Keratinocyte (primary cell): ENCODE measurements around the gene MAP3K14. TPM values are rescaled to one million over a fixed set of nuclear protein-coding genes. Genes with fewer than 3 reads are reported as not detected.
A peak's percentile ranks its signal among the peaks of the same experiment; 100 is the strongest.

Experiments used
- DNase-seq: peaks from one replicate; pipeline ENCODE4 v3.0.0-alpha.2; 2011; ENCODE audit warnings: low read depth, missing footprints, low spot score
- FAIRE-seq: peaks from 2 replicates; lab custom pipeline; 2011; peaks lifted over from hg19 to GRCh38; lab: Jason Lieb, UNC
- H2AFZ ChIP-seq: 2 replicates; pipeline ENCODE4 v1.6.0; 2012; ENCODE audit warnings: low read length, control low read depth, inconsistent platforms; ENCODE audit not compliant: control insufficient read depth
- H3K27ac ChIP-seq: 2 replicates; pipeline ENCODE4 v1.5.1; 2011; ENCODE audit warnings: low read length; ENCODE audit not compliant: control insufficient read depth, insufficient read depth
- H3K27me3 ChIP-seq: 3 replicates; pipeline ENCODE4 v1.6.0; 2011; ENCODE audit warnings: low read length; ENCODE audit not compliant: control insufficient read depth, insufficient read depth; ENCODE audit errors: extremely low read depth
- H3K36me3 ChIP-seq, 2 experiments: 2 replicates in 1 of 2; 3 replicates in 1 of 2; pipeline ENCODE4 v1.5.1; 2011; ENCODE audit warnings: low read length in 2 of 2, mild to moderate bottlenecking in 1 of 2; ENCODE audit not compliant: control insufficient read depth in 2 of 2, insufficient read depth in 2 of 2; ENCODE audit errors: extremely low read depth in 1 of 2
- H3K4me1 ChIP-seq: 3 replicates; pipeline ENCODE4 v1.5.1; 2011; ENCODE audit warnings: low read length; ENCODE audit not compliant: control insufficient read depth, insufficient read depth; ENCODE audit errors: extremely low read depth
- H3K4me2 ChIP-seq: 3 replicates; pipeline ENCODE4 v1.6.0; 2011; ENCODE audit warnings: low read depth, low read length; ENCODE audit not compliant: control insufficient read depth, insufficient read depth; ENCODE audit errors: extremely low read depth
- H3K4me3 ChIP-seq, 3 experiments: fragments of 200-600 bp in 1 of 3; sonication (generic) in 1 of 3; 2 replicates in 2 of 3; 3 replicates in 1 of 3; pipeline ENCODE4 v1.5.1; 2011 to 2016; ENCODE audit warnings: low read length in 3 of 3, mild to moderate bottlenecking in 3 of 3, control low read depth in 2 of 3, inconsistent platforms in 1 of 3, low read depth in 1 of 3, mixed read lengths in 1 of 3, mixed run types in 1 of 3, moderate library complexity in 1 of 3; ENCODE audit not compliant: control insufficient read depth in 2 of 3, insufficient read depth in 2 of 3; ENCODE audit errors: extremely low read depth in 1 of 3
- H3K79me2 ChIP-seq: 2 replicates; pipeline ENCODE4 v1.6.0; 2012; ENCODE audit warnings: low read length; ENCODE audit not compliant: control insufficient read depth, insufficient read depth
- H3K9ac ChIP-seq: 3 replicates; pipeline ENCODE4 v1.6.0; 2011; ENCODE audit warnings: low read length; ENCODE audit not compliant: control insufficient read depth, insufficient read depth; ENCODE audit errors: extremely low read depth
- H3K9me1 ChIP-seq: 3 replicates; pipeline ENCODE4 v1.6.0; 2011; ENCODE audit warnings: low read length; ENCODE audit not compliant: control insufficient read depth, insufficient read depth; ENCODE audit errors: extremely low read depth
- H3K9me3 ChIP-seq: 2 replicates; pipeline ENCODE4 v1.5.1; 2012; ENCODE audit warnings: low read depth, low read length; ENCODE audit not compliant: control insufficient read depth
- H4K20me1 ChIP-seq: 3 replicates; pipeline ENCODE4 v1.6.0; 2011; ENCODE audit warnings: low read length; ENCODE audit not compliant: control insufficient read depth, insufficient read depth; ENCODE audit errors: extremely low read depth
- CTCF ChIP-seq, 3 experiments: IDR thresholded peaks in 1 of 3; conservative IDR thresholded peaks in 1 of 3; optimal IDR thresholded peaks in 1 of 3; 2 replicates in 2 of 3; 3 replicates in 1 of 3; pipeline versions ENCODE3 to v1.5.1; 2011; ENCODE audit warnings: low read length in 3 of 3, mild to moderate bottlenecking in 3 of 3, moderate library complexity in 2 of 3, control low read depth in 1 of 3, inconsistent platforms in 1 of 3; ENCODE audit not compliant: insufficient read depth in 2 of 3; ENCODE audit errors: extremely low read depth in 1 of 3
- EZH2 ChIP-seq: IDR thresholded peaks from one replicate; pipeline ENCODE4 v1.6.1; 2012; ENCODE audit warnings: inconsistent platforms, mild to moderate bottlenecking, low read length, moderate library complexity
- dilution Hi-C: fragments of 300-500 bp; cut with MboI; formaldehyde crosslinking; loops from one replicate; pipeline ENCODE4 v1.7.0; 2020; ENCODE audit warnings: low sequenced_read_pairs; ENCODE audit not compliant: extremely low pct_ligation_motif_present
- polyA plus RNA-seq, 5 experiments: library from polyadenylated mRNA; depleted of rRNA in 3 of 5; stranded (reverse) in 3 of 5; stranded (forward) in 1 of 5; unstranded in 1 of 5; fragments of >200 nt; gene quantifications; 1 replicate in 1 of 5; 2 replicates in 3 of 5; 3 replicates in 1 of 5; pipeline versions ENCODE4 v1.2.1 to v1.2.3, GENCODE V29; 2011 to 2012; ENCODE audit warnings: missing spikeins in 2 of 5, low read depth in 1 of 5, low replicate concordance in 1 of 5

Gene MAP3K14
- polyA plus RNA-seq, 1 donor (not counting 4 experiments of a cell fraction or from before 2014, with no cell fraction given) = 6.5 TPM

DNA sequence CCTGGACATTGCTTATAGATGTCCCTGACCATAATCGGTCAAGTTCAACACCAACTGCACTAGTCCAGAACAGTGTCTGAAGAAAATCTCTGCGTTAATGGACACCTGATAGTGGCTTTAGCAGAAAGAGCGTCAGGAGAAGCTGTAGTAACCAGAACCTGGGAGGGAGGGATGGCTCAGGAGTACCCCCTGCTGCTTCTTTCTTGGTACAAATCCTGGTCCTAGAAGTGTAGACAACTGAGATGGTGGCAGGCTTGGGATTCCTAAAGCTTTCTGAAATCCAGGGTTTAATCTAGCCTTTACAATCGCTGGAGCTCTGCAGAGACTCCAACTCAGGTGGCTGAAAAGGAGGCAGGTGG is 5.4 kb downstream of the MAP3K14 start:
- Histone ChIP-seq H3K9me3 (no peaks in the 10 kb centered on the region), H3K27ac (peak overlapping the region; percentile 68), H2AFZ (no peak overlapping the region), H3K79me2 (peaks cover 96% of the 10 kb centered on the region), H3K9ac (peak overlapping the region; percentile 49), H3K4me3 (no peak overlapping the region), H3K4me2 (peak overlapping the region; percentile 95), H3K27me3 (no peaks in the 10 kb centered on the region), H4K20me1 (peaks cover 32% of the 10 kb centered on the region), H3K4me1 (peaks cover 74% of the 10 kb centered on the region), H3K9me1 (peaks cover 9% of the 10 kb centered on the region), H3K36me3 (peaks cover 17 to 26% of the 10 kb centered on the region in 2 experiments)
- dilution Hi-C loops = no loop called here
- FAIRE-seq = no peak
- no peak for TF ChIP-seq CTCF (optimal IDR thresholded peaks at IDR 0.05 in 1 of 3, IDR thresholded peaks at IDR 0.05 in 1 of 3, conservative IDR thresholded peaks at IDR 0.05 in 1 of 3; ENCODE audit: extremely low read depth in 1 of 3, insufficient read depth in 2 of 3, low read length in 3 of 3)
- TF ChIP-seq EZH2 = no peak
- no peak for DNase-seq

GRCh38 chr17:45310380-45311324 is 6.2 kb downstream of the MAP3K14 start:
- no peak for TF ChIP-seq CTCF (optimal IDR thresholded peaks at IDR 0.05 in 1 of 3, IDR thresholded peaks at IDR 0.05 in 1 of 3, conservative IDR thresholded peaks at IDR 0.05 in 1 of 3; ENCODE audit: extremely low read depth in 1 of 3, insufficient read depth in 2 of 3, low read length in 3 of 3)
- TF ChIP-seq EZH2 = no peak
- no peak for DNase-seq
- H3K9me1 ChIP-seq = peaks cover 14% of the 10 kb centered on the region
- H3K27me3 ChIP-seq = no peaks in the 10 kb centered on the region
- peaks cover 79% of the 10 kb centered on the region for H3K4me1 ChIP-seq
- H2AFZ ChIP-seq = no peak overlapping the region
- peaks cover 17 to 28% of the 10 kb centered on the region in 2 experiments for H3K36me3 ChIP-seq
- H3K9me3 ChIP-seq = no peaks in the 10 kb centered on the region
- H3K4me3 ChIP-seq = no peak overlapping the region
- H3K27ac ChIP-seq = no peak overlapping the region
- peaks cover 96% of the 10 kb centered on the region for H3K79me2 ChIP-seq
- H4K20me1 ChIP-seq = peaks cover 38% of the 10 kb centered on the region
- dilution Hi-C loops = no loop called here
- FAIRE-seq = no peak
- H3K9ac ChIP-seq = no peak overlapping the region
- H3K4me2 ChIP-seq = no peak overlapping the region
